OCI-LY3 (cell line): ENCODE data around the gene MED12L.

Experiments
- H2AFZ ChIP-seq: fragments of 200-600, 300-600 bp; shearing (Covaris generic); 2 replicates; pipeline ENCODE4 v1.6.0; 2014; ENCODE audit warnings: antibody characterized with exemption, low read depth, low read length
- H3K27ac ChIP-seq: fragments of 200-600, 300-600 bp; sonication (generic); 2 replicates; pipeline ENCODE4 v1.5.1; 2014; ENCODE audit warnings: mild to moderate bottlenecking, low read length, moderate library complexity, mixed read lengths
- H3K27me3 ChIP-seq: fragments of 200-600, 300-600 bp; sonication (generic); 2 replicates; pipeline ENCODE4 v1.6.1; 2014; ENCODE audit warnings: low read depth, low read length, mixed read lengths
- H3K36me3 ChIP-seq: fragments of 200-600, 300-600 bp; sonication (generic); replicated peaks from 2 replicates; pipeline ENCODE3; 2014; ENCODE audit warnings: low read depth, low read length, mixed read lengths
- H3K4me1 ChIP-seq: fragments of 300-600, 200-600 bp; sonication (generic); 2 replicates; pipeline ENCODE4 v1.6.1; 2014; ENCODE audit warnings: low read length, mixed read lengths
- H3K4me2 ChIP-seq: fragments of 200-600, 300-600 bp; sonication (generic); 2 replicates; pipeline ENCODE4 v1.6.1; 2014; ENCODE audit warnings: low read length, mixed read lengths
- H3K4me3 ChIP-seq: fragments of 300-600, 200-600 bp; sonication (generic); 2 replicates; pipeline ENCODE4 v1.5.1; 2014; ENCODE audit warnings: antibody characterized with exemption, mild to moderate bottlenecking, low read length, moderate library complexity
- H3K79me2 ChIP-seq: fragments of 300-600, 200-600 bp; shearing (Covaris generic); 2 replicates; pipeline ENCODE4 v1.6.1; 2014; ENCODE audit warnings: mild to moderate bottlenecking, low read length, mixed read lengths
- H3K9ac ChIP-seq: fragments of 300-600, 200-600 bp; shearing (Covaris generic); 2 replicates; pipeline ENCODE4 v1.6.0; 2014; ENCODE audit warnings: mild to moderate bottlenecking, low read length, moderate library complexity
- H3K9me3 ChIP-seq: fragments of 200-600, 300-600 bp; shearing (Covaris generic); 2 replicates; pipeline ENCODE4 v1.6.1; 2014; ENCODE audit warnings: low read length, mixed read lengths; ENCODE audit not compliant: insufficient read depth
- H4K20me1 ChIP-seq: fragments of 200-600, 300-600 bp; sonication (generic); 2 replicates; pipeline ENCODE4 v1.6.1; 2016; ENCODE audit warnings: low read length, mixed read lengths; ENCODE audit not compliant: insufficient read depth
- CTCF ChIP-seq: fragments of 200-600, 300-600 bp; sonication (generic); IDR thresholded peaks from 2 replicates; pipeline ENCODE4 v1.5.1; 2014; ENCODE audit warnings: antibody characterized with exemption, low read length, low read depth
- EZH2phosphoT487 ChIP-seq: fragments of 200-600 bp; shearing (Covaris generic); IDR thresholded peaks from 2 replicates; pipeline ENCODE4 v1.6.1; 2018; ENCODE audit warnings: antibody characterized with exemption, mixed run types, low read depth

Gene MED12L

DNA sequence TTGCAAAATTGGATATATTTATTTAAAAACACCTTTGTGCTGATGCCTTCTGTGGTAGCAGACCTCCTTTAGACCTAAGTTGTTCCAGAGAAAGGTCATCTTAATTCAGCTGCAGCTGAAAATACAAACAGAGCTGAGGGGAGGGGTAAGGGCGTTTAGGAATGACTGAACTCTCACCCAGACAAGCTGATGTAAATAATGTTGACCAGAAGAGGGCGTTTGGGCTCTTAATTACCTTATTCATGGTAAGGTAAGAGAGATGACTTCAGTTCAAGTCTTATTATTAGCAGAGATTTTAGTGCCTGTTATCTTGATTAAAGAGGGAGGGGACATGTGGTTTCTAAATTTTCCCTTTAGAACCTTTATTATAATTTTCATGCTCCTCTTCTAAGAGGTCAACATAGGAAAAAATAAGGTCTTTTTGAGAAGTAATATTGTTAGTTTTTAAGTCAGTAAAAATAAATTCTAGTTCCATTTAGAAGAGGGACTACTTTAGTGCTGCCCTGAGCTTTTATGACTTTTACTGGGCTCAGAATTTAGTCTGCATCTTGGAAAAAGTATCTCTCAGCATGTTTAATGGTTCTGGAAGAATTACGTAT, 71.3 kb downstream of the MED12L start:
- Histone ChIP-seq H4K20me1 (no peaks in the 10 kb centered on the region), H3K4me2 (no peak overlapping the region), H2AFZ (no peak overlapping the region), H3K9me3 (no peaks in the 10 kb centered on the region), H3K27me3 (no peaks in the 10 kb centered on the region), H3K4me1 (peaks cover 6% of the 10 kb centered on the region), H3K36me3 (no peaks in the 10 kb centered on the region), H3K27ac (no peak overlapping the region), H3K4me3 (no peak overlapping the region), H3K79me2 (no peaks in the 10 kb centered on the region), H3K9ac (no peak overlapping the region)
- no peak for TF ChIP-seq EZH2phosphoT487
- peak; percentile 66 for TF ChIP-seq CTCF

GRCh38 chr3:151159806-151160205, 74.3 kb downstream of the MED12L start:
- Histone ChIP-seq H3K9me3 (no peaks in the 10 kb centered on the region), H3K4me1 (peaks cover 6% of the 10 kb centered on the region), H2AFZ (no peak overlapping the region), H3K79me2 (no peaks in the 10 kb centered on the region), H4K20me1 (no peaks in the 10 kb centered on the region), H3K9ac (no peak overlapping the region), H3K4me3 (no peak overlapping the region), H3K27me3 (no peaks in the 10 kb centered on the region), H3K27ac (no peak overlapping the region), H3K4me2 (no peak overlapping the region), H3K36me3 (no peaks in the 10 kb centered on the region)
- TF ChIP-seq EZH2phosphoT487 (no peak), CTCF (no peak)

DNA sequence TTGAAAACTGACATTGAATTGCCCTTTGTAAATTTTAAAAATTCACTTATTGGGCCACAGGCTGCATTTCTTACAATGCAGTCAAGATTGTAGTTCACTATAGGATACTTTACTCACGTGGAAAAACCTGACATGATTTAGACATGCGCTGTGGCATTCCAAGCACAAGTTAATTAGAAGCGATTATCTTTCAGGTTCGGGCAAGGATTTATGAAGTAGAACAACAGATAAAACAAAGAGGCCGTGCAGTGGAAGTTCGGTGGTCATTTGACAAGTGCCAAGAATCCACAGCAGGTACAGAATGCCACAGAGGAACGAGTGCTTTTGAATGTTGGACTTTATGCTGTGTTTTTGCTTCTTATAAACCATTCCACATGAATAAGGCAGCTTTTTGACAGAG, 79.8 kb downstream of the MED12L start:
- Histone ChIP-seq H3K4me2 (no peak overlapping the region), H3K4me1 (peaks cover 19% of the 10 kb centered on the region), H4K20me1 (no peaks in the 10 kb centered on the region), H3K27me3 (no peaks in the 10 kb centered on the region), H2AFZ (no peak overlapping the region), H3K4me3 (no peak overlapping the region), H3K27ac (no peak overlapping the region), H3K9ac (no peak overlapping the region), H3K36me3 (no peaks in the 10 kb centered on the region), H3K79me2 (no peaks in the 10 kb centered on the region), H3K9me3 (no peaks in the 10 kb centered on the region)
- no peak for TF ChIP-seq CTCF
- TF ChIP-seq EZH2phosphoT487, result no peak

GRCh38 chr3:151166161-151166560, 80.7 kb downstream of the MED12L start:
- no peaks in the 10 kb centered on the region for H4K20me1 ChIP-seq
- H3K9me3 ChIP-seq, result no peaks in the 10 kb centered on the region
- H3K9ac ChIP-seq, result no peak overlapping the region
- H3K27ac ChIP-seq, result no peak overlapping the region
- H3K36me3 ChIP-seq, result no peaks in the 10 kb centered on the region
- TF ChIP-seq CTCF (peak; percentile 53), EZH2phosphoT487 (no peak)
- peaks cover 29% of the 10 kb centered on the region for H3K4me1 ChIP-seq
- no peaks in the 10 kb centered on the region for H3K27me3 ChIP-seq
- H3K4me2 ChIP-seq, result no peak overlapping the region
- H2AFZ ChIP-seq, result no peak overlapping the region
- no peak overlapping the region for H3K4me3 ChIP-seq
- H3K79me2 ChIP-seq, result no peaks in the 10 kb centered on the region
